Upper lobe of left lung (tissue), 4 donors: ENCODE measurements around the gene TPGS2.

Experiments used
- EP300 ChIP-seq, 4 donors: sonication (generic); formaldehyde crosslinking; IDR thresholded peaks; one replicate each; pipeline ENCODE4 v1.5.1; 2017; ENCODE audit warnings: antibody characterized with exemption in 4 of 4, control low read depth in 2 of 4
- POLR2A ChIP-seq, 4 donors: fragments of 450-650 bp; IDR thresholded peaks; one replicate each; pipeline ENCODE4 v1.5.1; 2016 to 2017; ENCODE audit warnings: antibody characterized with exemption in 4 of 4, mild to moderate bottlenecking in 2 of 4
- POLR2AphosphoS5 ChIP-seq, 2 donors: sonication (generic); formaldehyde crosslinking; IDR thresholded peaks; one replicate each; pipeline ENCODE4 v1.5.1; 2017; ENCODE audit warnings: antibody characterized with exemption in 2 of 2
- TF ChIP-seq, protein P1 (sequence below), 6 experiments: fragments of 450-650 bp in 4 of 6; fragments of 200-600 bp in 2 of 6; sonication (generic) in 2 of 6; IDR thresholded peaks; one replicate each; pipeline ENCODE4 v1.5.1; 2016 to 2019; ENCODE audit warnings: antibody characterized with exemption in 6 of 6

DNA sequence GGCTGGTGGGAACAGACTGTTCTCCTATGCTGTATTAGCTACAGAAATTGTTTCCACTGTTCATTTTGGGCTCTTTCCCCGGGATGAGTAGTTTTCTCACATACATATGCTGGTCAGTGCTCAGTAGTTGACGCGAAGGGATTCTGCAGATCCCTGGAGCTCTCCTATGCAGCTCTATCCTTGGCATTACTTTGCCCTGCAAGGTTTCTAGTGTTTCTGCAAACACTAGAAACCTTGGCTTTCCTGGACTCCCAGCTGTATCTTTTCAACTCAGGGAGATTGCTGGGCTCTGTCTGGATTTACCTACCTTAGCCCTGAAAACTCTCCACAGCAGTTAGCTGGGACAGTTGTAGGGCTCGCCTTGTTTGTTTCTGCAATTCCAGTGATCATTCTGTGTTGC lies 11.0 kb upstream of the TPGS2 start:
- TF ChIP-seq EP300 (IDR thresholded peaks at IDR 0.05) (no peak), POLR2AphosphoS5 (IDR thresholded peaks at IDR 0.05) (no peak), POLR2A (IDR thresholded peaks at IDR 0.05) (no peak)
- TF ChIP-seq, protein P1, sequence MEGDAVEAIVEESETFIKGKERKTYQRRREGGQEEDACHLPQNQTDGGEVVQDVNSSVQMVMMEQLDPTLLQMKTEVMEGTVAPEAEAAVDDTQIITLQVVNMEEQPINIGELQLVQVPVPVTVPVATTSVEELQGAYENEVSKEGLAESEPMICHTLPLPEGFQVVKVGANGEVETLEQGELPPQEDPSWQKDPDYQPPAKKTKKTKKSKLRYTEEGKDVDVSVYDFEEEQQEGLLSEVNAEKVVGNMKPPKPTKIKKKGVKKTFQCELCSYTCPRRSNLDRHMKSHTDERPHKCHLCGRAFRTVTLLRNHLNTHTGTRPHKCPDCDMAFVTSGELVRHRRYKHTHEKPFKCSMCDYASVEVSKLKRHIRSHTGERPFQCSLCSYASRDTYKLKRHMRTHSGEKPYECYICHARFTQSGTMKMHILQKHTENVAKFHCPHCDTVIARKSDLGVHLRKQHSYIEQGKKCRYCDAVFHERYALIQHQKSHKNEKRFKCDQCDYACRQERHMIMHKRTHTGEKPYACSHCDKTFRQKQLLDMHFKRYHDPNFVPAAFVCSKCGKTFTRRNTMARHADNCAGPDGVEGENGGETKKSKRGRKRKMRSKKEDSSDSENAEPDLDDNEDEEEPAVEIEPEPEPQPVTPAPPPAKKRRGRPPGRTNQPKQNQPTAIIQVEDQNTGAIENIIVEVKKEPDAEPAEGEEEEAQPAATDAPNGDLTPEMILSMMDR (IDR thresholded peaks at IDR 0.05): no peak
